GM18520 (cell line): ENCODE data around the gene SLC6A1.

Source experiments
- ATAC-seq: cut with Tn5 transposase; IDR thresholded peaks from one replicate; pipeline ENCODE4 v1.9.1; 2021; ENCODE audit not compliant: unreplicated experiment

The SLC6A1 gene

GRCh38 chr3:10970306-10970960 lies 22.1 kb upstream of the SLC6A1 start:
- no peak for ATAC-seq

DNA sequence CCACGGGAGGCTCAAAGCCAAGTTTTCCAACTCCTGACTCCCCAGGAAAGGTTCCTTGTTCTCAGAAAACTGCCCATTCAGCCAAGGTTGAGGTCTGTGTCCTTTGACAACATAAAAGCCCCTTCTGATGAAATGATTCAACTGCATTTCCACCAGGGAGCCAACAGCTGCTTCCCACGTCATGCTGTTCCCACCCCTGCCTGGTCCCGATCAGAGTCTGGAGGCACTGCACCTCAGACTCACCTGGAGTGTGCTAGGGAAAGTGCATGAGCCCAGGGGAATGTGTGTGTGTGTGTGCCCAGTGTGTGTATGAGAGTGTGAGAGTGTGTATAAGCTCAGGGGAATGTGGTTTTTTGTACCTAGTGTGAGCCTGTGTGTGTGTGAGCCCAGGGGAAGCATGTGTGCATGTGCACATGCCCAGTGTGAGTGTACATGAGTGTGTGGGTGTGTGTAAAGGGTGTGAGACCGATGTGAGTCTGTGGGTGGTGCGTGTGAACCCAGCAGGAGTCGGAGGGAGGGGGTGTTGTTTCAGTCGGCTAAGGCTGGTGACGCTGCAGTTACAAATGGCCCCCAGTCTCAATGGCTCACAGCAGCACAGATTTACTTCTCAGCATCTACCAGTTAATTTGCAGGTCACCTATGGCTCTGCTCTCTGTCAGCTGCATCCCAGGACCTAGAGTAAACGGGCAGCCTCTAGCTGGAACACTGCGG lies 20.3 kb upstream of the SLC6A1 start:
- no peak for ATAC-seq

- no peak for ATAC-seq
Observed at GRCh38 chr3:10973046-10973595, 19.4 kb upstream of the SLC6A1 start.

- ATAC-seq = no peak
Observed at GRCh38 chr3:10974131-10974530, 18.4 kb upstream of the SLC6A1 start.

DNA sequence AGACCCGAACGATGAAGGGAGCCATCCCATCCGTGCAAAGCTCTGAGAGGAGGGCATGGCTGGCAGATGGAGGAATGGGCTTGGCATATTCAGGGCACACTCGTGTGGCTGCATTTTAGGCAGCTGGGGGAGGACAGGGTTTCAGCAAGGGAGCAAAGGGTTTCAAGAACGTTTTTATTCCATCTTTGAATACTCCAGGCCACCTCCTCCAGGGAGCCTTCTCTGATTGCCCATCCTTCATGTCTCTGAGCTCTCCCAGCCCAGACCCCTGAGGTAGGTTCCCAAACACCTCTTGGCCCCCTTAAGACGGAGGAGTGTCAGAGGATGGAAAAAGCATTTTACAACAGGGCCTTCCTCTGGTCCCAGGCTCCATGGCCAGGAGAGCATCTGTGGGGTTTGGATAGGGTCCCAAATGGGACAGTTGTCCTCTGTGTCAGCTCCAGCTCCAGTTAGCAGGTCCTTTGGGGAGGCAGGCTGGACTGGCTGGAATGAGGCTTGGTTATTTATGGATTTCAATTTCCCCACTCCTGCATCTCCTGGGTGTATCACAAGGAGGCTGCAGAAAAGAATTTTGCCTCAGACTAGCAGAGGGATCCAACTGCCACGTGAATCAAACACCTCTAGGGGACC lies 17.7 kb upstream of the SLC6A1 start:
- no peak for ATAC-seq

- ATAC-seq = no peak
Observed at GRCh38 chr3:10975695-10976234, 16.8 kb upstream of the SLC6A1 start.

DNA sequence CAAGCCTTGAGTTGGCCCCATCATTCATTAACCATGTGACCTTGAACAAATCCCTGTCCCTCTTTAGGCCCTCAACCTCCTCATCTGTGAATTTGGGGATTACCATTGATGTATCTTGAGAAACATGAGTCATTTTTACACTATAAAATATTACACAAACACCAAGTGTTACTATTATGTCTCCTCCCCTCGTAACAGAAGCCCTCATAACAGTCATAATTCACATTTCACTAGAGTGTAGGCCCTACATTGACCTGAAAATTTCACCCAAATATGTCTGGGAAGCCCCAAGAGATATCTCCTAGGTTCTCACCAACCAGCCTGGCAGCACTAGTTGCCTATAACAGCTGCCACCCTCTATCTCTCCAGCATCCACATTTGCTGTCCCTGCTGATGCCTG lies 15.8 kb upstream of the SLC6A1 start:
- no peak for ATAC-seq

- ATAC-seq = no peak
Observed at GRCh38 chr3:10977892-10978510, 14.5 kb upstream of the SLC6A1 start.

GRCh38 chr3:10978956-10979355 lies 13.6 kb upstream of the SLC6A1 start:
- no peak for ATAC-seq

DNA sequence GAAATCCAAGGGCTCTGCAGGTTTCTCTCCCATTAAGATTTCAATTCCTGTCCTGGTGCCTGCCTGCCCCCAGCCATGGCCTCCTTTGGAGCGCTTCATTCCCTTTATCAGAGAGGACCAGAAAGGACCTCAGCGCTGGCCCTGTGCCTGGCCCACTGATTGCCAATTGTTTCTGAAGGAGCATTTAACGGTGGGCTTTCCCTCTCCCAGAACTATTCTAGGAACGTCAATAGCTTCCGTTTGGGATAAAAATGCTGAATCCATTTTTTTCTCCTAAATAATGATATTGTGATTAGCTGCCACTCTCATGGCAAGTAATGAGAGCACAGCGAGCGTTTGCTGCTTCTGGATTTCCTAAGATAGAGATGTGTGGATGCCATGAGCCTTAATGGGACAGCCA lies 12.2 kb upstream of the SLC6A1 start:
- ATAC-seq = no peak

- ATAC-seq = no peak
Observed at GRCh38 chr3:10981031-10981430, 11.5 kb upstream of the SLC6A1 start.

- ATAC-seq = no peak
Observed at GRCh38 chr3:10981961-10982360, 10.6 kb upstream of the SLC6A1 start.

GRCh38 chr3:10982782-10983181 lies 9.8 kb upstream of the SLC6A1 start:
- ATAC-seq = no peak

GRCh38 chr3:10983219-10983916 lies 9.2 kb upstream of the SLC6A1 start:
- ATAC-seq = no peak

DNA sequence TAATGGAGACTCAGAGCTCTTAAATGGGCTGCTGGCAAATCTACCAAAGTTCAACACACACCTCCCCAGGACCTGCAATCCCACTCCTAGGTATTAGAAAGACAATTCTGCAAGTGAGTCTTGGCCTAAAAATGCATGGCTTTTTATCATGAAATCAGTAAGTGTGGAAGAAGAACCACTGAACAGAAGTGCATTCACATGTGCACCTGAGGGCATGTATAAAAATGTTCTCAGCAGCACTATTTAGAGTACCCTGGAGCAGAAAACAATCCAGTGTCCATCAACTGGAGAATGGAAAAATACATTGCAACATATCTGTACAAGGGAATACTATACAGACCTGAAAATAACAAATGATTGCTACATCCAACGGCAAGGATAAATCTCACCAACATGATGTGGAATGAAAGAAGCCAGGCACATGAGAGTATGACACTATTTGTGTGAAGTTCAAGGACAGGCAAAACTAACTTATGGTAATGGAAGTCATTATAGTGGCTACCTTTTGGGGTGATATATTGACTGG lies 8.1 kb upstream of the SLC6A1 start:
- no peak for ATAC-seq

GRCh38 chr3:10985181-10985580 lies 7.4 kb upstream of the SLC6A1 start:
- no peak for ATAC-seq

DNA sequence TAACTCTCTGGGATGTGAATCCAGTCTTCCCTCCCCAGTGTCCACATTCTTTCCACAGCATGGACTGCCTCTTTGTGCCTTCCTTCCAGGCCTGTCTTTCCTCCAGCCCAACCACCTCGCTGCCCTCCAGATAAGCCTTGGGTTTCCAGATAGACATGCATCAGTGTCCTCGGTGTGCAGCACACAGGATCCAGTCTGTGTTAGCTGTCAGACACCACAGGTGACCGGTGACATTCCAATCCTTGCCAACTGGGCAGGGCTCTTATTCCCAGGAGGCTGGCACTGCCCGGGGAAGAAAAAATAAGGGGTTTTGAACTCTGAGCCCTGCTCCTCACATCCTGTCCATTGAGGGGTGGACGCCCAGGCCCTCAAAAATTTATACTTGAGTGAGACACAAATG lies 6.0 kb upstream of the SLC6A1 start:
- no peak for ATAC-seq

GRCh38 chr3:10988001-10988665 lies 4.4 kb upstream of the SLC6A1 start:
- ATAC-seq = no peak

DNA sequence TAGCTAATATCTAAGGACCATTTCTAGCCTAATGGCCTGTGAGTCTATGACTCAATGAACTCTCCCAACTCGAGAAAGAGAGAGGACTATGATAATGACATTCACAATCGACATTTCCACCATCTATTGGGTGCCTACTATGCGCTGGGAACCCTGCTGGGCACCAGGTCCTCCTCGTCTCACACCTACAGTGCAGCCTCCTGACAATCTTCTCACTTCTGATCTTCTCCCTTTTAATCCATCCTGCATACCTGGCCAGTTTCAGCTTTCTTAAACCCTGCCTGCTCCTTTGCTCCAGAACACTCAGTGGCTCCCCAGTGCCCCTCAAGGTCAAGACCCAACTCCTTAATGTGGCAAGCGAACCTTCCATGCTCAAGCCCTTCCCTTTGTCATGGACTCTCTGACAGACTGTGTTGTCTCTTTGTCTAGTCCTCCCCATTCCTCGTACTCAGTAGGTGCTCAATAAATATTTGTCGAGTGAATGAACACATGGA lies 3.5 kb upstream of the SLC6A1 start:
- no peak for ATAC-seq
